Sigmoid colon (tissue), 4 donors: ENCODE results near the gene G6PC1.

Experiments
- EP300 ChIP-seq, 4 donors: sonication (generic); formaldehyde crosslinking; IDR thresholded peaks; one replicate each; pipeline ENCODE4 v1.6.1; 2017; ENCODE audit warnings: antibody characterized with exemption in 4 of 4
- POLR2A ChIP-seq, 2 donors: fragments of 450-650 bp; IDR thresholded peaks; one replicate each; pipeline ENCODE4 v1.6.1; 2016; ENCODE audit warnings: antibody characterized with exemption in 2 of 2, mild to moderate bottlenecking in 2 of 2, moderate library complexity in 2 of 2
- POLR2AphosphoS5 ChIP-seq, 4 donors: sonication (generic); formaldehyde crosslinking; IDR thresholded peaks; one replicate each; pipeline ENCODE4 v1.6.1; 2017; ENCODE audit warnings: antibody characterized with exemption in 4 of 4
- TF ChIP-seq, protein P1 (sequence below), 4 experiments: fragments of 450-650 bp in 3 of 4; fragments of 200-600 bp in 1 of 4; IDR thresholded peaks; one replicate each; pipeline ENCODE4 v1.5.1; 2016 to 2019; ENCODE audit warnings: antibody characterized with exemption in 4 of 4, mild to moderate bottlenecking in 3 of 4, moderate library complexity in 2 of 4

DNA sequence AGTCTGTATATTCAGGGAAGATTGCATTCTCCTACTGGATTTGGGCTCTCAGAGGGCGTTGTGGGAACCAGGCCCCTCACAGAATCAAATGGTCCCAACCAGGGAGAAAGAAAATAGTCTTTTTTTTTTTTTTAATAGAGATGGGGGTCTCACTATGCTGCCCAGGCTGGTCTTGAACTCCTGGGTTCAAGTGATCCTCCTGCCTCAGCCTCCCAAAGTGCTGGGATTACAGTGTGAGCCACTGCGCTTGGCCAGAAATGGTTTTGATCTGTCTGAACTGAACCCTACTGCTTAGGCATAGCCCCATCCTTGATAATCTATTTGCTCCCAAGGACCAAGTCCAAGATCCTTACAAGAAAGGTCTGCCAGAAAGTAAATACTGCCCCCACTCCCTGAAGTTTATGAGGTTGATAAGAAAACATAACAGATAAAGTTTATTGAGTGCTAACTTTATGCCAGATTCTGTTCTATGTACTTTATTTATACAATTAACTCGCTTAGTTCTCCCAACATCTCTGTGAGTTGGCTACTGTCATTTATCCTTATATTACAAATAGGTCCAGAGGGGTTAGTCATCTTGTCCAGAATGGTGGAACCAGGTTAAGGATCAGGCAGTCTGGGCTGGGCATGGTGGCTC is 13.5 kb downstream of the G6PC1 start:
- TF ChIP-seq, protein P1, sequence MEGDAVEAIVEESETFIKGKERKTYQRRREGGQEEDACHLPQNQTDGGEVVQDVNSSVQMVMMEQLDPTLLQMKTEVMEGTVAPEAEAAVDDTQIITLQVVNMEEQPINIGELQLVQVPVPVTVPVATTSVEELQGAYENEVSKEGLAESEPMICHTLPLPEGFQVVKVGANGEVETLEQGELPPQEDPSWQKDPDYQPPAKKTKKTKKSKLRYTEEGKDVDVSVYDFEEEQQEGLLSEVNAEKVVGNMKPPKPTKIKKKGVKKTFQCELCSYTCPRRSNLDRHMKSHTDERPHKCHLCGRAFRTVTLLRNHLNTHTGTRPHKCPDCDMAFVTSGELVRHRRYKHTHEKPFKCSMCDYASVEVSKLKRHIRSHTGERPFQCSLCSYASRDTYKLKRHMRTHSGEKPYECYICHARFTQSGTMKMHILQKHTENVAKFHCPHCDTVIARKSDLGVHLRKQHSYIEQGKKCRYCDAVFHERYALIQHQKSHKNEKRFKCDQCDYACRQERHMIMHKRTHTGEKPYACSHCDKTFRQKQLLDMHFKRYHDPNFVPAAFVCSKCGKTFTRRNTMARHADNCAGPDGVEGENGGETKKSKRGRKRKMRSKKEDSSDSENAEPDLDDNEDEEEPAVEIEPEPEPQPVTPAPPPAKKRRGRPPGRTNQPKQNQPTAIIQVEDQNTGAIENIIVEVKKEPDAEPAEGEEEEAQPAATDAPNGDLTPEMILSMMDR (IDR thresholded peaks at IDR 0.05), result no peak
- TF ChIP-seq POLR2A (IDR thresholded peaks at IDR 0.05), result no peak
- no peak for TF ChIP-seq EP300 (IDR thresholded peaks at IDR 0.05)
- no peak for TF ChIP-seq POLR2AphosphoS5 (IDR thresholded peaks at IDR 0.05)
